Measurements from ENCODE around the gene SEC11C.
A peak's percentile ranks its signal among the peaks of the same experiment; 100 is the strongest.
"Not testable (repeated sequence)": the region's sequence is repeated elsewhere in the genome, so short reads cannot be mapped to it uniquely, and the experiment has no call there.

Gene SEC11C

GRCh38 chr18:59140302-59140885, 710 bp downstream of the SEC11C start:
- Mint-ChIP-seq H3K4me1 (peaks cover 47% of the 10 kb centered on the region), H3K4me3 (peak overlapping the region; percentile 95)
- ATAC-seq = no peak

GRCh38 chr18:59141294-59142068, 1.8 kb downstream of the SEC11C start:
- peaks cover 13% of the 10 kb centered on the region for H3K36me3 Mint-ChIP-seq
- H3K9me3 Mint-ChIP-seq = no peaks in the 10 kb centered on the region
- H3K27me3 Mint-ChIP-seq = no peaks in the 10 kb centered on the region
- peaks cover 58% of the 10 kb centered on the region for H3K4me1 Mint-ChIP-seq
- H3K27ac Mint-ChIP-seq = peak overlapping the region; percentile 99
- no peak for ATAC-seq
- H3K4me3 Mint-ChIP-seq = peak overlapping the region; percentile 95

More at GRCh38 chr18:59140302-59140885, 710 bp downstream of the SEC11C start:
- Mint-ChIP-seq H3K9me3 (no peaks in the 10 kb centered on the region), H3K27ac (peak overlapping the region; percentile 99), H3K36me3 (peaks cover 3% of the 10 kb centered on the region), H3K27me3 (no peaks in the 10 kb centered on the region)

- Mint-ChIP-seq H3K4me1 (peaks cover 65% of the 10 kb centered on the region), H3K27ac (peak overlapping the region; percentile 99), H3K4me3 (peak overlapping the region; percentile 95), H3K9me3 (no peaks in the 10 kb centered on the region), H3K27me3 (no peaks in the 10 kb centered on the region), H3K36me3 (peaks cover 19% of the 10 kb centered on the region)
- ATAC-seq = peak; percentile 4
These were observed 2.6 kb downstream of the SEC11C start for GRCh38 chr18:59142274-59142673.

- peaks cover 71% of the 10 kb centered on the region for H3K4me1 Mint-ChIP-seq
- H3K27me3 Mint-ChIP-seq, ATAC-seq, H3K9me3 Mint-ChIP-seq: not testable (repeated sequence)
- H3K4me3 Mint-ChIP-seq = peak overlapping the region; percentile 95
- peak overlapping the region; percentile 99 for H3K27ac Mint-ChIP-seq
- peaks cover 26% of the 10 kb centered on the region for H3K36me3 Mint-ChIP-seq
These were observed 3.2 kb downstream of the SEC11C start for GRCh38 chr18:59142800-59143416.

- no peaks in the 10 kb centered on the region for H3K27me3 Mint-ChIP-seq
- peaks cover 76% of the 10 kb centered on the region for H3K4me1 Mint-ChIP-seq
- ATAC-seq = no peak
These were observed 3.8 kb downstream of the SEC11C start for GRCh38 chr18:59143441-59143840.

GRCh38 chr18:59144483-59144882, 4.8 kb downstream of the SEC11C start:
- peaks cover 84% of the 10 kb centered on the region for H3K4me1 Mint-ChIP-seq
- H3K9me3 Mint-ChIP-seq = no peaks in the 10 kb centered on the region
- no peaks in the 10 kb centered on the region for H3K27me3 Mint-ChIP-seq
- peak overlapping the region; percentile 99 for H3K27ac Mint-ChIP-seq
- H3K36me3 Mint-ChIP-seq = peaks cover 28% of the 10 kb centered on the region
- H3K4me3 Mint-ChIP-seq = peak overlapping the region; percentile 75
- ATAC-seq = no peak

More at GRCh38 chr18:59143441-59143840, 3.8 kb downstream of the SEC11C start:
- Mint-ChIP-seq H3K4me3 (peak overlapping the region; percentile 75), H3K9me3 (no peaks in the 10 kb centered on the region), H3K27ac (peak overlapping the region; percentile 99), H3K36me3 (peaks cover 28% of the 10 kb centered on the region)

- H3K4me3 Mint-ChIP-seq = no peak overlapping the region
- no peak for ATAC-seq
- H3K27ac Mint-ChIP-seq = no peak overlapping the region
- no peaks in the 10 kb centered on the region for H3K9me3 Mint-ChIP-seq
- peaks cover 85% of the 10 kb centered on the region for H3K4me1 Mint-ChIP-seq
- H3K36me3 Mint-ChIP-seq = peaks cover 31% of the 10 kb centered on the region
- H3K27me3 Mint-ChIP-seq = no peaks in the 10 kb centered on the region
These were observed 5.4 kb downstream of the SEC11C start for GRCh38 chr18:59145055-59145454.

- Mint-ChIP-seq H3K4me3 (no peak overlapping the region), H3K9me3 (no peaks in the 10 kb centered on the region), H3K27ac (peak overlapping the region; percentile 54), H3K4me1 (peaks cover 58% of the 10 kb centered on the region), H3K27me3 (no peaks in the 10 kb centered on the region), H3K36me3 (peaks cover 49% of the 10 kb centered on the region)
- no peak for ATAC-seq
These were observed 8.5 kb downstream of the SEC11C start for GRCh38 chr18:59148192-59148591.

- Mint-ChIP-seq H3K4me3 (no peak overlapping the region), H3K27me3 (no peaks in the 10 kb centered on the region), H3K27ac (no peak overlapping the region), H3K4me1 (peaks cover 50% of the 10 kb centered on the region), H3K9me3 (no peaks in the 10 kb centered on the region), H3K36me3 (peaks cover 57% of the 10 kb centered on the region)
- no peak for ATAC-seq
These were observed 9.3 kb downstream of the SEC11C start for GRCh38 chr18:59149007-59149406.

GRCh38 chr18:59149416-59149815, 9.7 kb downstream of the SEC11C start:
- no peaks in the 10 kb centered on the region for H3K27me3 Mint-ChIP-seq
- H3K4me3 Mint-ChIP-seq = no peak overlapping the region

GRCh38 chr18:59150236-59150635, 10.6 kb downstream of the SEC11C start:
- Mint-ChIP-seq H3K4me3 (no peak overlapping the region), H3K27ac (no peak overlapping the region), H3K36me3 (peaks cover 58% of the 10 kb centered on the region), H3K4me1 (peaks cover 39% of the 10 kb centered on the region), H3K9me3 (no peaks in the 10 kb centered on the region), H3K27me3 (no peaks in the 10 kb centered on the region)
- ATAC-seq = no peak

More at GRCh38 chr18:59149416-59149815, 9.7 kb downstream of the SEC11C start:
- no peak for ATAC-seq
- Mint-ChIP-seq H3K9me3 (no peaks in the 10 kb centered on the region), H3K36me3 (peaks cover 57% of the 10 kb centered on the region), H3K4me1 (peaks cover 46% of the 10 kb centered on the region), H3K27ac (no peak overlapping the region)

GRCh38 chr18:59155153-59155552, 15.5 kb downstream of the SEC11C start:
- no peaks in the 10 kb centered on the region for H3K27me3 Mint-ChIP-seq
- H3K9me3 Mint-ChIP-seq = no peaks in the 10 kb centered on the region
- H3K36me3 Mint-ChIP-seq = peaks cover 63% of the 10 kb centered on the region
- no peak overlapping the region for H3K27ac Mint-ChIP-seq
- ATAC-seq = no peak
- no peak overlapping the region for H3K4me3 Mint-ChIP-seq
- no peaks in the 10 kb centered on the region for H3K4me1 Mint-ChIP-seq

GRCh38 chr18:59156316-59156715, 16.6 kb downstream of the SEC11C start:
- Mint-ChIP-seq H3K36me3 (peaks cover 63% of the 10 kb centered on the region), H3K9me3 (no peaks in the 10 kb centered on the region), H3K27me3 (no peaks in the 10 kb centered on the region), H3K4me3 (no peak overlapping the region), H3K27ac (no peak overlapping the region), H3K4me1 (no peaks in the 10 kb centered on the region)
- ATAC-seq = no peak

GRCh38 chr18:59159265-59159664, 19.6 kb downstream of the SEC11C start:
- Mint-ChIP-seq H3K36me3 (peaks cover 60% of the 10 kb centered on the region), H3K4me3 (no peak overlapping the region), H3K27ac (no peak overlapping the region), H3K4me1 (no peaks in the 10 kb centered on the region), H3K27me3 (no peaks in the 10 kb centered on the region), H3K9me3 (no peaks in the 10 kb centered on the region)
- no peak for ATAC-seq

- no peak for ATAC-seq
- Mint-ChIP-seq H3K27ac (no peak overlapping the region), H3K9me3 (no peaks in the 10 kb centered on the region), H3K27me3 (no peaks in the 10 kb centered on the region), H3K4me1 (no peaks in the 10 kb centered on the region), H3K36me3 (peaks cover 60% of the 10 kb centered on the region), H3K4me3 (no peak overlapping the region)
These were observed 20.3 kb downstream of the SEC11C start for GRCh38 chr18:59159986-59160385.
